HG03521 (cell line): ENCODE results near the gene CAPZA1.
A peak's percentile ranks its signal among the peaks of the same experiment; 100 is the strongest.

Experiments used
- ATAC-seq: cut with Tn5 transposase; IDR thresholded peaks from one replicate; pipeline ENCODE4 v1.9.1; 2021; ENCODE audit warnings: mild to moderate bottlenecking, moderate library complexity; ENCODE audit not compliant: unreplicated experiment

Gene CAPZA1

DNA sequence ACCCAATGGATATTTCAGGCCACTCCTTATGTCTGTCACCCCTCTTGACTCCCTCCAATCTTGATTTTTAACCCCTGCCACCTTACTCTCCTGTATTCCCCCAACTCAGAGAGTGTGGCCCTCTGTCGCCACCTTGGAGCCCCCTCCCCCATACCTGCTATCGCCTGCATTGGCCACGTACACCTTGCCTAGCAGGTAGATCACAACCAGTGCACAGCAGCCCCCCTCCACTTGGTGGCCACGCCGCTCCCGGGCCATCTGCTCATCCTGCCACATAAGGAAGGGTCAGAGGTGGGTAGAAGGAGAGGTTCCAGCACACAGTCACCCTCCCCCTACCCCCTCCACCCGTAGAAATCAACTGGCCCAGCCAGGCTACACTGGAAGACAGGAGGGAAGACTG lies 92.6 kb downstream of the CAPZA1 start:
- ATAC-seq: no peak

- no peak for ATAC-seq
Measured at GRCh38 chr1:112712701-112713128, 93.1 kb downstream of the CAPZA1 start.

- no peak for ATAC-seq
Measured at GRCh38 chr1:112713466-112714312, 94.1 kb downstream of the CAPZA1 start.

DNA sequence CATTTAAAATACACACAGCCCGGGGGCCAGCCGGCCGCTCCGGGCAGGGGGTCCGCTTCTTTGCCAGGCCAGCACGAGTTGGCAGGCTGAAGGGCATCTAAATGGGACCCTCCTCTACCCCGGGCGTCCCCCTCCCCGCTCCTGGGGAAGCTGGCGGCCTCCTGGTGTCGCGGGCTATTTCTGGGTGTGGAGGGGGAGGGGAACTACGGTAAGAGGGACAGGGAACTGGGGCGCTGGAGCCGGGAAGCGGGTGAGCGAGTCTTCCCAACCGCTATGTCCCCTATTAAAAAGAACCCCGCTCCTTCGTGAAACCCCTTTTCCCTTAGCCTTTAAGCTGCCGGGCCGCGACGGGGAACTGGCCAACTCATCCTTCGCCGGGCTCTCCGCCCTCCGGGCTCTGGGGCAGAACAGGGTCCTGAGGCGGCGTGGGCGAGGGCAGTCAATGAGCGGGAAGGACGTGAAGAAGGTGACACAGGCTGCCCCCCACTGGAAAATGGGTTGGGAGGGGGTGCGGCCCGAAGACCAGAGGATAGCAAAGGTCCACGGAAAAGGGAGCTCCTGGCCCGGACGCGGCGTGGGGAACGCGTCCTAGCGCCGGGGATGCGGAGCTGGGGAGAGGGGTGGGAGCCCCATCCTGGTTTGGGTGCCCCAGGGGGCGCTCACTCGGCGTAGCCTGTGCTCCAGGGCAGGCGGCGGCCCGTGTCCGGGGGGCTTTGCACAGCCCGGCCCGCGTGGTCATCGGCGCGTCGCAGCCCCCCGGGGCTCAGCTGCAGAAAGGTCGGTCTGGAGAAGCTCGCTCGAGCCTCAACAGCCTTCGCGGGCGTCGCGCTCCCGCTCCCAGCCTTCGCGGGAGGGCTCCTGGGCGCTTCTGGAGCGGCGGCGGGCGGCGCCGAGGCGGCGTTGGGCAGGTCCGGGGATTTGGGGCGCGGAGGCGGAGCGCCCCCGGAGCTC lies 95.0 kb downstream of the CAPZA1 start:
- ATAC-seq: peak; percentile 0

DNA sequence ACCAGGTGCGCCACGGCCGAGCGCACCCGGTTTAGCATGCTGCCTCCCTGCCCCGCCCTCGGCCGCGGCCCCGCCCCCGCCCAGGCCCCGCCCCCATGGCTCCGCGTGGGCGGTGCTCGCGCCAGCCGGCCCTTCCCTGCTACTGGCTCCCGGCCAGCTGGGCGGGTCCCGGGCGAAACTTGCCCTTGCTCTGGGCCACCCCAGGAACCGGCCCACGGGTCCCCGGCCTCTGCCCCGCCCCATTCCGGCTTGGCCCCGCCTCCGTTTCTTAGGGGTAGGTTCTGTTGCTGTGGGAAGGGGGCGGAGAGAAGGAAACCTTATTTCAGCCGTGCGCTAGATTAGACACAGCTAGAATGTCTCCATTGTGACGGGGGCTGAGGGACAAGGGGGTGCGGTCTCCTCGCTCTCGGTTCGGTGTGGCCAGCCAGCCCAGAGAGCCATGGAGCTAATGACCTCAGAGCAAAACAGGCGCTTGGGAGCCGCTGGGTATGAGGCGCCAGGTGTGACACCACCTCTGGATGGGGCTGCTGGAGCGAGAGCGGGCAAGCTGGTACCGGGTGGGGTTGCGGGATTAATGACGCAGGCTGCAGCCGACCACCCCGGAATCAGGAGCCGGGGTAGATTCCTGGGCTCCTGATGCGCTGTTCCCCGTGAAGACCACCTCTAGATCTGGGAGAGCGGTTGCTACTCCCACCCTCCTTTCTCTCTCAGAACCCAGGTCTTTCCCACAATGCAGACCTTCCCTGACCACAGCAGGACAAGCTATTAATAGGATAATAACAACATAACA lies 95.8 kb downstream of the CAPZA1 start, which contains the start of gene PPM1J:
TSS of gene PPM1J (minus strand) at position 69 of the 790 bp plus-strand sequence. CDS start at position 38, 31 bp downstream.
- ATAC-seq: peak; percentile 82

GRCh38 chr1:112716133-112716720 lies 96.6 kb downstream of the CAPZA1 start:
- no peak for ATAC-seq

DNA sequence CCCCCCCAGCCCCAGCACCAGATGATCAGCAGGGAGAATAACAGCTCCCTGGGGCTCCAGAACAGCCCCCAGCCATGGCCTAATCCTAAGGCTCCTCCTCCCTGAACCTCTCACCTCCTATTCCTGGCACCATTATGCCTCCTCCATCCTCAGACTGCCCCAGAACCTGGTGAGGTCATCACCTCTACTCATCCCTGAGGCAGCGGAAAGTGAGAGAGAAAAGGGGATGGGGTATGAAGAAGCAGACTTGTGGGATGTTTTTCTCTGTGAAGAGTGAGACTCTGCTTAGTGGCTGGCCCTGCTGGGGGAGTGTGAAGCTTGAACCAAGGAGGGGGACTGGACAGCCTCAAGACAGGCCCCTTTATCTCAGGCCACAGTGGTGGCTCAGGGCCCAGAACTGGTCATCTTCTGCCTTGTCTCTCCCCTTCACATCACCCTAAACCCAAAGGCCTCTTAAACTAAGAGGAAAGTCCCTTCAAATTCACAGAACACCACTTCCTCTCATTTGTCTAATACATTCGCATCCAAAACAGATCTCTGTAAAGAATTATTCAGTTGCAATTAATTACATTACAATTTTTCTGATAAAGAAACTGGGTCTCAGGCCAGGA lies 97.7 kb downstream of the CAPZA1 start:
- no peak for ATAC-seq

- no peak for ATAC-seq
Measured at GRCh38 chr1:112718691-112719418, 99.2 kb downstream of the CAPZA1 start.

DNA sequence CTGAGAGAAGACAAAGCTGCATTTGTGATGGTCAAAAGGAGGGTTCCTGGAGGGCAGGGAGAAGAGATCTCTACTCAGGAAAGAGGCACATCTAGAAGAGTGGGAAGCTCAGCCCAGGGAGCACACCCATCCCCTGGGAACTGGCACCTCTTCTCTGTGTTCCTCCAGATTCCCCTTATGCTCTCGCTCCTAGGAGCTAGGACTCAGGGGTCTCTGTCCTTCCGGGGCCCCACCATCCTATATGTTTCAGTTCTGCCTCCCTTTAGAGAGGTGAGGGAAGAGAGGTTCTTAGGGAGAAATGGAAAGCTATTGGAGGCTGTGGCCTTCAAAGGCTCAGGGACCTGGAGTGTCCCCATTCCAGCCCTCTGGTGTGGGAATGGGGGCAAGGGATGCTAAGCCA lies 100.1 kb downstream of the CAPZA1 start:
- ATAC-seq: no peak

DNA sequence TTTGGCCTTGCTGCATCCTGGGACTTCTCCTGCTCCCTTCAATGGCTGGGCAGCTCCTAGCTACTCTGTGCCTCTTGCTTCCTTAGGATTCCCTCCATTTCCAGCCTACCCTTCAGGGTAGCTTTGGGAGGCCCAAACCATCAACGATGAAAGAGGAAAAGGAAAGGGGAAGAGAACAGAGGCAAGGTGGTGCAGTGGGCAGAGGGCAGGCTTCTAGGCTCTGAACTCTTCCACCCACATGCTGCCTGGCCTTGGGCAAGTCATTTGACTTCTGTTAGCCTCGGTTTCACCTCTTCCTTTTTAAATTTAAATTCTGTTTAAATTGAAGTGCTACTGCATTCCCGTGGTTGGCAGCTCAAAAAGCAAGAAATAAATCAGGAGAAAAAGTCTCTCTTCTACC lies 101.2 kb downstream of the CAPZA1 start:
- no peak for ATAC-seq
